ENCODE measurements around the gene VASP. TPM values are rescaled to one million over a fixed set of nuclear protein-coding genes. Genes with fewer than 3 reads are reported as not detected.
A peak's percentile ranks its signal among the peaks of the same experiment; 100 is the strongest.

The VASP gene
- total and polyA plus RNA-seq, 2 of the 13 experiments (the other 11 are each of a cell fraction or from before 2014, with no cell fraction given), result 41.8 to 67.1 TPM

GRCh38 chr19:45485305-45486077 lies 21.8 kb upstream of the VASP start (continued):
- TF ChIP-seq ZNF570 (CRISPR knock-in tag; IDR thresholded peaks at IDR 0.05; ENCODE audit: borderline replicate concordance) (no peak), PRDM15 (CRISPR knock-in tag; IDR thresholded peaks at IDR 0.05) (no peak), MATR3 (CRISPR knock-in tag; IDR thresholded peaks at IDR 0.05) (no peak), ZMYM2 (CRISPR knock-in tag; IDR thresholded peaks at IDR 0.05) (no peak), POLR2AphosphoS2 (IDR thresholded peaks at IDR 0.05; ENCODE audit: low read depth, low read length) (no peak), IRX3 (CRISPR knock-in tag; IDR thresholded peaks at IDR 0.05; ENCODE audit: borderline replicate concordance, low read depth) (no peak), ZNF205 (CRISPR knock-in tag; IDR thresholded peaks at IDR 0.05) (peak; percentile 40; the same call in 1 of the 2 replicates), MYPOP (CRISPR knock-in tag; IDR thresholded peaks at IDR 0.05) (no peak), HOXA5 (CRISPR knock-in tag; IDR thresholded peaks at IDR 0.05) (no peak), ZSCAN30 (CRISPR knock-in tag; IDR thresholded peaks at IDR 0.05) (no peak), MEIS1 (CRISPR knock-in tag; IDR thresholded peaks at IDR 0.05; ENCODE audit: borderline replicate concordance) (no peak), CBX5 (CRISPR knock-in tag; IDR thresholded peaks at IDR 0.05; ENCODE audit: borderline replicate concordance) (no peak), NPAS2 (CRISPR knock-in tag; IDR thresholded peaks at IDR 0.05; ENCODE audit: borderline replicate concordance) (no peak), MTF2 (CRISPR knock-in tag; IDR thresholded peaks at IDR 0.05; ENCODE audit: borderline replicate concordance) (no peak), HES4 (CRISPR knock-in tag; IDR thresholded peaks at IDR 0.05; ENCODE audit: borderline replicate concordance) (no peak), CTCF (CRISPR knock-in tag; IDR thresholded peaks at IDR 0.05) (peak; percentile 89), ZBTB38 (CRISPR knock-in tag; IDR thresholded peaks at IDR 0.05) (no peak), ZNF605 (CRISPR knock-in tag; IDR thresholded peaks at IDR 0.05) (no peak; the same call in 1 of the 2 replicates), PITX1 (CRISPR knock-in tag; IDR thresholded peaks at IDR 0.05) (0 out of 2 replicates have a peak, but pooled peaks have one; percentile 4), FOXO1 (CRISPR knock-in tag; IDR thresholded peaks at IDR 0.05) (no peak), ZNF343 (CRISPR knock-in tag; IDR thresholded peaks at IDR 0.05) (no peak), ELF1 (CRISPR knock-in tag; IDR thresholded peaks at IDR 0.05) (peak; percentile 91), ZNF430 (CRISPR knock-in tag; IDR thresholded peaks at IDR 0.05) (0 out of 2 replicates have a peak, but pooled peaks have one; percentile 10), HNRNPK (IDR thresholded peaks at IDR 0.05; ENCODE audit: low read depth, low read length, poor library complexity, severe bottlenecking) (no peak), CEBPB (IDR thresholded peaks at IDR 0.05; ENCODE audit: borderline replicate concordance, low read depth, low read length) (no peak)
